ENCODE results near the gene LCE5A.

LCE5A gene

GRCh38 chr1:152514715-152515433, 4.3 kb downstream of the LCE5A start:
- ChIA-PET CTCF (no interaction called here), POLR2A (no interaction called here)
- no peak for DNase-seq (ENCODE audit: extremely low spot score)
- TF ChIP-seq CTCF (IDR thresholded peaks at IDR 0.05; ENCODE audit: control extremely low read depth, extremely low read depth, low read depth, missing control alignments): no peak

- ChIA-PET POLR2A (no interaction called here), CTCF (no interaction called here)
- no peak for DNase-seq (ENCODE audit: extremely low spot score)
- no peak for TF ChIP-seq CTCF (IDR thresholded peaks at IDR 0.05; ENCODE audit: control extremely low read depth, extremely low read depth, low read depth, missing control alignments)
Observed at GRCh38 chr1:152515434-152515783, 4.8 kb downstream of the LCE5A start.

GRCh38 chr1:152516082-152516481, 5.5 kb downstream of the LCE5A start:
- CTCF ChIA-PET: interaction anchor here (2.4 kb wide), 1 partner anchor 18 kb away, joined by 11 read pairs; no protein-coding TSS in a partner anchor
- POLR2A ChIA-PET: no interaction called here
- no peak for TF ChIP-seq CTCF (IDR thresholded peaks at IDR 0.05; ENCODE audit: control extremely low read depth, extremely low read depth, low read depth, missing control alignments)
- DNase-seq (ENCODE audit: extremely low spot score): no peak

- ChIA-PET POLR2A (no interaction called here), CTCF (interaction anchor here (2.4 kb wide), 1 partner anchor 16 kb away, joined by 11 read pairs; no protein-coding TSS in a partner anchor)
- DNase-seq (ENCODE audit: extremely low spot score): no peak
- no peak for TF ChIP-seq CTCF (IDR thresholded peaks at IDR 0.05; ENCODE audit: control extremely low read depth, extremely low read depth, low read depth, missing control alignments)
Observed at GRCh38 chr1:152517237-152517811, 6.7 kb downstream of the LCE5A start.

GRCh38 chr1:152519851-152520250, 9.2 kb downstream of the LCE5A start:
- POLR2A ChIA-PET: no interaction called here
- no peak for TF ChIP-seq CTCF (IDR thresholded peaks at IDR 0.05; ENCODE audit: control extremely low read depth, extremely low read depth, low read depth, missing control alignments)
- CTCF ChIA-PET: interaction anchor here (2.5 kb wide), 1 partner anchor 10 kb away, joined by 7 read pairs; no protein-coding TSS in a partner anchor
- DNase-seq (ENCODE audit: extremely low spot score): no peak

- no peak for DNase-seq (ENCODE audit: extremely low spot score)
- no peak for TF ChIP-seq CTCF (IDR thresholded peaks at IDR 0.05; ENCODE audit: control extremely low read depth, extremely low read depth, low read depth, missing control alignments)
- CTCF ChIA-PET: interaction anchor here (1.7 to 2.7 kb wide), 3 partner anchors 10 to 14 kb away, joined by 3 to 7 read pairs (median 5); no protein-coding TSS in a partner anchor
- POLR2A ChIA-PET: no interaction called here
Observed at GRCh38 chr1:152520561-152521090, 10.0 kb downstream of the LCE5A start.

All from GM10248 (cell line).